Adrenal gland (tissue), 5 donors: Measurements from ENCODE around the gene ZNF341.

Source experiments
- CTCF ChIP-seq, 6 experiments: fragments of 450-650 bp in 4 of 6; fragments of 200-600 bp in 2 of 6; sonication (generic) in 1 of 6; IDR thresholded peaks; 1 replicate in 5 of 6; 2 replicates in 1 of 6; pipeline versions ENCODE4 v1.5.1 to v1.8.0; 2016 to 2021; ENCODE audit warnings: antibody characterized with exemption in 6 of 6, mild to moderate bottlenecking in 2 of 6, moderate library complexity in 1 of 6
- POLR2A ChIP-seq, 2 donors: fragments of 450-650 bp; IDR thresholded peaks; one replicate each; pipeline ENCODE4 v1.6.1; 2017; ENCODE audit warnings: antibody characterized with exemption in 2 of 2, mild to moderate bottlenecking in 2 of 2, moderate library complexity in 1 of 2
- donor health status: DM: no; HTN: no; CAD: no.

GRCh38 chr20:33783818-33784217 lies 52.0 kb downstream of the ZNF341 start:
- no peak for TF ChIP-seq CTCF (IDR thresholded peaks at IDR 0.05)
- TF ChIP-seq POLR2A (IDR thresholded peaks at IDR 0.05): no peak
